GM06990 (cell line): ENCODE results near the gene HSDL1.

ENCODE experiments used
- DNase-seq: peaks from one replicate; pipeline ENCODE4 v3.0.0-alpha.2; 2011; ENCODE audit not compliant: insufficient read length; ENCODE audit errors: extremely low read depth
- H3K27me3 ChIP-seq: replicated peaks from 2 replicates; pipeline ENCODE4 v1.6.0; 2011; ENCODE audit warnings: low read length; ENCODE audit not compliant: control insufficient read depth, insufficient read depth
- H3K36me3 ChIP-seq: 2 replicates; pipeline ENCODE4 v1.5.1; 2011; ENCODE audit warnings: low read length; ENCODE audit not compliant: control insufficient read depth, insufficient read depth
- H3K4me3 ChIP-seq: replicated peaks from 2 replicates; pipeline ENCODE4 v1.5.1; 2011; ENCODE audit warnings: low read depth, mild to moderate bottlenecking, control low read depth, low read length
- CTCF ChIP-seq: IDR thresholded peaks from 2 replicates; pipeline ENCODE4 v1.5.1; 2011; ENCODE audit warnings: low read length, control low read depth, mild to moderate bottlenecking, inconsistent platforms; ENCODE audit not compliant: insufficient read depth, poor library complexity, severe bottlenecking

HSDL1 gene

GRCh38 chr16:84150926-84151325, 5.9 kb upstream of the HSDL1 start:
- Histone ChIP-seq H3K36me3 (no peaks in the 10 kb centered on the region), H3K4me3 (no peak overlapping the region), H3K27me3 (peaks cover 1% of the 10 kb centered on the region)
- no peak for TF ChIP-seq CTCF
- no peak for DNase-seq

- Histone ChIP-seq H3K27me3 (no peaks in the 10 kb centered on the region), H3K4me3 (peak overlapping the region; percentile 88), H3K36me3 (no peaks in the 10 kb centered on the region)
- DNase-seq = peak; percentile 50
- TF ChIP-seq CTCF = peak; percentile 44
Observed at GRCh38 chr16:84144209-84144858, 643 bp downstream of the HSDL1 start.

GRCh38 chr16:84143784-84144199, 1.2 kb downstream of the HSDL1 start:
- DNase-seq = no peak
- H3K36me3 ChIP-seq = no peaks in the 10 kb centered on the region

GRCh38 chr16:84143081-84143480, 1.9 kb downstream of the HSDL1 start:
- Histone ChIP-seq H3K36me3 (no peaks in the 10 kb centered on the region), H3K27me3 (no peaks in the 10 kb centered on the region), H3K4me3 (no peak overlapping the region)
- TF ChIP-seq CTCF = no peak
- DNase-seq = no peak

More at GRCh38 chr16:84143784-84144199, 1.2 kb downstream of the HSDL1 start:
- Histone ChIP-seq H3K27me3 (no peaks in the 10 kb centered on the region), H3K4me3 (peak overlapping the region; percentile 88)
- TF ChIP-seq CTCF = no peak

GRCh38 chr16:84141143-84141670, 3.8 kb downstream of the HSDL1 start:
- DNase-seq = no peak
- no peaks in the 10 kb centered on the region for H3K27me3 ChIP-seq
- TF ChIP-seq CTCF = peak; percentile 30
- H3K4me3 ChIP-seq = no peak overlapping the region
- H3K36me3 ChIP-seq = no peaks in the 10 kb centered on the region
